Eye (tissue), 1 donor: ENCODE results near the gene PCAT7.
"Not testable (repeated sequence)": the region's sequence is repeated elsewhere in the genome, so short reads cannot be mapped to it uniquely, and the experiment has no call there.

Experiments used
- DNase-seq: peaks from one replicate; pipeline ENCODE4 v3.0.0-alpha.2; 2015

Gene PCAT7

GRCh38 chr9:94554439-94555331, at the start of gene PCAT7:
PCAT7 (plus strand) TSS chr9:94555083.
- DNase-seq = peak; percentile 13

GRCh38 chr9:94506370-94506769, 48.5 kb upstream of the PCAT7 start:
- DNase-seq = not testable (repeated sequence)

- no peak for DNase-seq
Measured at GRCh38 chr9:94507531-94508258, 47.2 kb upstream of the PCAT7 start.

GRCh38 chr9:94511134-94511954, 43.5 kb upstream of the PCAT7 start:
- DNase-seq = no peak

GRCh38 chr9:94511955-94512265, 43.0 kb upstream of the PCAT7 start:
- DNase-seq = no peak

- no peak for DNase-seq
Measured at GRCh38 chr9:94514722-94515121, 40.2 kb upstream of the PCAT7 start.

- no peak for DNase-seq
Measured at GRCh38 chr9:94517254-94517653, 37.6 kb upstream of the PCAT7 start.

GRCh38 chr9:94525396-94526035, 29.4 kb upstream of the PCAT7 start:
- DNase-seq = no peak

- no peak for DNase-seq
Measured at GRCh38 chr9:94526271-94526670, 28.6 kb upstream of the PCAT7 start.

GRCh38 chr9:94526951-94527350, 27.9 kb upstream of the PCAT7 start:
- DNase-seq = no peak

- DNase-seq = no peak
Measured at GRCh38 chr9:94528886-94529285, 26.0 kb upstream of the PCAT7 start.

GRCh38 chr9:94533155-94533554, 21.7 kb upstream of the PCAT7 start:
- no peak for DNase-seq

GRCh38 chr9:94533601-94534000, 21.3 kb upstream of the PCAT7 start:
- DNase-seq = no peak

GRCh38 chr9:94534901-94535300, 20.0 kb upstream of the PCAT7 start:
- DNase-seq = no peak

- DNase-seq = no peak
Measured at GRCh38 chr9:94538908-94539307, 16.0 kb upstream of the PCAT7 start.

GRCh38 chr9:94544335-94544734, 10.5 kb upstream of the PCAT7 start:
- DNase-seq = not testable (repeated sequence)

GRCh38 chr9:94545940-94546339, 8.9 kb upstream of the PCAT7 start:
- DNase-seq = no peak

GRCh38 chr9:94553029-94553938, 1.6 kb upstream of the PCAT7 start:
- DNase-seq = no peak

- DNase-seq = no peak
Measured at GRCh38 chr9:94554078-94554438, 825 bp upstream of the PCAT7 start.

- DNase-seq = no peak
Measured at GRCh38 chr9:94557376-94557775, 2.5 kb downstream of the PCAT7 start.

GRCh38 chr9:94560237-94560636, 5.4 kb downstream of the PCAT7 start:
- DNase-seq = no peak

GRCh38 chr9:94563548-94563947, 8.7 kb downstream of the PCAT7 start:
- DNase-seq = no peak
